Right forelimb (tissue), 1 donor: ENCODE data around the gene SIGLEC6.
A peak's percentile ranks its signal among the peaks of the same experiment; 100 is the strongest.
"Not testable (repeated sequence)": the region's sequence is repeated elsewhere in the genome, so short reads cannot be mapped to it uniquely, and the experiment has no call there.

Experiments
- DNase-seq: peaks from one replicate; pipeline ENCODE4 v3.0.0-alpha.2; 2018

The SIGLEC6 gene

DNA sequence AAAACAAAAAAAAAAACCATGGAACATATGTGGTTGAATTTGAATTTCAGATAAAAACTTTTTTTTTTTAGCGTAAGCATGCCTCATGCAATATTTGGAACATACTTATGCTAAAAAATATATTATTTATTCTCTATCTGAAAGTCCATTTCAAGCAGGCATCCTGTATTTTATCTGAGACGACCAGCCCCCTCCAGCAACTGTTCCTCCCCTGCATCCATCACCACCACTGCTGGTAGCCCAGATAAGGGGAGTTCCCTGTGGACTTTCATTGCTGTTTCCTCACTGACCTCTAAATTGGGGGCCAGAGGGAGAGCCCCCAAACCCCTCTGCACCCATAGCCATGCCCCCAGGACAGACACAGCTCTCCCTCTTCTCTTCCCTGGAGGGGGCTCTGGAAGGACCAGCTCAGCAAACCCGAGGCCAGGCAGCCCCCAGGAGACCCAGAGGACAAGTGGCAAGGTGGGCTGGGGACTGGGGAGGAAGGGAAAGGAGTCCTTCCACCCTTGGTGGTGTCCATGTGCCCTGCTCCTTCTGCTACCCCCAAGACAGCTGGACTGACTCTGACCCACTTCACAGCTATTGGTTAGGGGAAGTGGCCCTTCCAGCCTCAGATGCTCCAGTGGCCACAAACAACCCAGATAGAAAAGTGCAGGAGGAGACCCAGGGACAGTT is 23.3 kb downstream of the SIGLEC6 start:
- DNase-seq = no peak

GRCh38 chr19:51507640-51508058 is 23.8 kb downstream of the SIGLEC6 start:
- DNase-seq = no peak

GRCh38 chr19:51507192-51507591 is 24.3 kb downstream of the SIGLEC6 start:
- DNase-seq = no peak

GRCh38 chr19:51505904-51506303 is 25.6 kb downstream of the SIGLEC6 start:
- no peak for DNase-seq

DNA sequence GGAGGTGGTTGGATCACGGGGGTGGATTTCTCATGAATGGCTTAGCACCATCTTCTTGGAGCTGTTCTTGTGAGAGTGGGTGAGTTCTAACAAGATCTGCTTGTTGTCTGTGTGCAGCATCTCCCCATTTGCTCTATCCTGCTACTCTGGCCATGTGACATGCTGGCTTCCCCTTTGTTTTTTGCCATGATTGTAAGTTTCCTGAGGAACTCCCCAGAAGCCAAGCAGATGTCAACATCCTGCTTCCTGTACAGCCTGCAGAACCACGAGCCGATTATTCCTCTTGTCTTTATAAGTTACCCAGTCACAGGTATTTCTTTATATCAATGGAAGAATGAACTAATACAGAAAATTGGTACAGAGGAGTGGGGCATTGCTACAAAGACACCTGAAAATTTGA is 27.6 kb downstream of the SIGLEC6 start:
- DNase-seq = no peak

DNA sequence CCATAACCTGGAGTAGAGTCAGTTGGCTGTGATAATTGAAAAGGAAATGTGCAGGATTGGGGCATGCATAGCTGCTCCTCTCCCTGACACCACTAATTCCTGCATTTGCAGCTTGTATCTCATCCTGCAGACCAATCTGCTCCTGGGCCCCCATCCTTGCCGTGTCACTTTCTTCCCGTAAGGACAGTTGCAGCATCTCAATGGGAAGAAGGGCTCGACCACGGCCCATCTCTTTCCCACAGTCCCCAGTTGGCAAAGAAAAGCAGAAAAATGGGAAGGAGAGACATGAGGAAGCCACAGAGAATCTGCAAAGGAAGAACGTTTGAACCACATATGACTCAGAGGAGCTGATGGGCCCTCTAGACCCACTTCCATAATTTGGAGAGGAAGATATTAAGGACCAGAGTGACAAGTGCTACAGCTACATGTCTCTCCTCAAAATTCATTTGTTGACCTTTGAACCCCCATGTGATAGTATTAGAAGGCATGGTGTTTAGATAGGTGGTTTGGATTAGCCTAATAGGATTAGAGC is 28.1 kb downstream of the SIGLEC6 start:
- DNase-seq = no peak

DNA sequence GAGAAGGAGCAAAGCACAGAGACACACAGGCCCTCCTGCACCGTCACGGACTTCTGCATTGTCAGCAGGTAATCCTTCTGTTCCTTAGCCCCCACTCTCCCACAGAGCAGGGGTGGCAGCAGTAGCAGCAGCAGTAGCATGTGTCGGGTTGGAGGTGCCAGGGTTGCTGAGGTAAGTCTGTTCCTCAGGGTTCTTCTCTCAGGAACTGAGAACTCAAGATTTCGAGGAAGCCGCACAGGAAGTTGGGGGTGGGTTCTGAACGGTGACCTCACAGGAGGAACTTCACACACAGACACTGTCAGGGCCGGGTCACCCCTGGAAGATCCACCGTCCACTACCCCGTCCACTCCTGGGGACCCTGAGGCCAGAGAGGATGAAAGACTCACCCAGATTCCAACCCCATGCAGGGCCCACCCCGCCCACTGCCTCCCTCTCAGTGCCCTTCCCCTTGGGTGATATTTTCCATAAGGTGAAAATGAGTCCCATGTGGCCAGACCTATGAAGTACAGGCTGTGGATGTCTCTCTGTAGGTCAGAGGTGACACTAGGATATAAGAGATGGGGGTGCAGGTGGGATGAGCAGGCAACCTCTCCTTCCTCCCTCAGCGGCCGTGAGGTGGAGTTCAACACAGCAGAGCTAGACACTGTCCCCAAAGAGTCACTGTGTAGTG is 29.7 kb downstream of the SIGLEC6 start, which contains the start of gene SIGLEC12:
Gene SIGLEC12, minus strand, starts transcription at position 207 of the 670 bp plus-strand sequence. Its CDS starts 67 bp downstream, at position 140.
- no peak for DNase-seq

DNA sequence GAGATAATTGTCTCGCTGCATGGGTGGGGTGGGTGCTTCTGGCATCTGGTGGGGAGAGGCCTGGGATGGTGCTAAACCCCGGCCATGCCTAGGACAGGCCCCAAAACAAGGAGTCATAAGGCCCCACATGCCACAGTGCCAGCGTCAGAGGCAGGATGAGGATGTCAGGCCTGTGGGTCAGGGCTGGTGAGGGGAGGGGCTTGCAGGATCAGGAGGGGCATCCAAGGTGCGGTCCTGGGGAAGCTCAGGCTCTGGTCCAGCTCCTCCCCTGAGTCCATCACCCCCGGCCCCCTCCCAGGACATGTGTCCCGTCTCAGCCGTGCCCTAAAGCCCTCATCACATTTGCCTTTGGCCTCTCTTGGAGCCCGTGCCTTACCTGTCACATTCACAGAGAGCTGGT is 30.5 kb downstream of the SIGLEC6 start:
- DNase-seq = not testable (repeated sequence)

- DNase-seq = no peak
Observed at GRCh38 chr19:51497666-51498065, 33.8 kb downstream of the SIGLEC6 start.

DNA sequence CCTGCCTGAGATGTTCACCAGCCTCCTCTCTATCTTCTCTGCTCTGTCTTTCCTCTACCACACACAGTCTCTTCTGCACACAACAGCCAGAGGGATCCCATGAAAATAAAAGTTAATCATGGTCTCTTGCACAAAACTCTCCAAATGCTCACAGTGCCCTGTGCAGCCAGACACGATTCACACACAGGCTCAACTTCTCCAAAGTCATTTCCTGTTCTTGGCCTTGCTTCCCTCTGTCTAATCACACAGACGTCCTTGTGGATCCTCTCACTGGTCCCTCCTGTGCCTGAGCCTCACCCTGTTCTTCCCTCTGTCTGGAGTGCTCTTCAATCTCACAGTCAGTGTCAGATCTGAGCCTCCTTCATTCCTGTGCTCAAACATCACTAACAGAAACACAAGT is 37.7 kb downstream of the SIGLEC6 start:
- no peak for DNase-seq

GRCh38 chr19:51491586-51491985 is 39.9 kb downstream of the SIGLEC6 start:
- DNase-seq = no peak

GRCh38 chr19:51490676-51491075 is 40.8 kb downstream of the SIGLEC6 start:
- DNase-seq = no peak

DNA sequence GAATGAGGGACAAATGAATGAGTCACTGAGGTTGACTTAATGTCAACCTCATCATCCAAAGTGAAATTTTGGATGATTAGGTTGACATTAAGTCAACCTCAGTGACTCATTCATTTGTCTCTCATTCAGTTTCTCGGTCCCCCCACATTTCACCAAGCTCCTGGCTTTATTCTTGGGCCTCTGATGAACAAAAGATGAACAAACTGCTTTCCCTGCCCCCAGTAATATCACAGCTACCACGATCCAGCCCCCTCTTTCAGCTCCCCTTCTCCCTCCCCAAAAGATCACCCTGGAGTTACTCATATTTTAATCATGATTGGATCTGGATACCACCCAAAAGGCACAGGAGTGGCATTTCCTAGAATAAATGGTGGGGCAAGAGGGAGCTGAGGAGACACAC is 42.4 kb downstream of the SIGLEC6 start:
- DNase-seq = no peak

DNA sequence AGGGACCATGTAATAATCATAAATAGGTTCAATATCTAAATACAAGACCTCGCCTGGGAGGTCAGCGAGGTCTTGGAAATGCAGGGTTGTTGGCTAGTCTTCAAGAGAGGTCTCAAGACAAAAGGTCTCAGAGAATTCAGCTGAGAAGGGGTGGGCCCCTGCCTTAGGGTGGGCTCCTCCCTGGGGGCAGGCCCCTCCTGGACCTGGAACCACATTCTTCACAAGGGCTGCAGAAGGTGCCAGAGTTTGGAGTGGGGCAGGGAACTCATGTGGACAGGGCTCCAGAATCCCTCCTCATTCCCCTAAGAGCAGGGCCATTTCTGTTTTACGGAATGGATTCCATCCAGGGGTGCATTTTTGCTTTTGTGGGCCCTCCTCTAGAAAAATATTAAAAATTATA is 43.0 kb downstream of the SIGLEC6 start:
- no peak for DNase-seq

DNA sequence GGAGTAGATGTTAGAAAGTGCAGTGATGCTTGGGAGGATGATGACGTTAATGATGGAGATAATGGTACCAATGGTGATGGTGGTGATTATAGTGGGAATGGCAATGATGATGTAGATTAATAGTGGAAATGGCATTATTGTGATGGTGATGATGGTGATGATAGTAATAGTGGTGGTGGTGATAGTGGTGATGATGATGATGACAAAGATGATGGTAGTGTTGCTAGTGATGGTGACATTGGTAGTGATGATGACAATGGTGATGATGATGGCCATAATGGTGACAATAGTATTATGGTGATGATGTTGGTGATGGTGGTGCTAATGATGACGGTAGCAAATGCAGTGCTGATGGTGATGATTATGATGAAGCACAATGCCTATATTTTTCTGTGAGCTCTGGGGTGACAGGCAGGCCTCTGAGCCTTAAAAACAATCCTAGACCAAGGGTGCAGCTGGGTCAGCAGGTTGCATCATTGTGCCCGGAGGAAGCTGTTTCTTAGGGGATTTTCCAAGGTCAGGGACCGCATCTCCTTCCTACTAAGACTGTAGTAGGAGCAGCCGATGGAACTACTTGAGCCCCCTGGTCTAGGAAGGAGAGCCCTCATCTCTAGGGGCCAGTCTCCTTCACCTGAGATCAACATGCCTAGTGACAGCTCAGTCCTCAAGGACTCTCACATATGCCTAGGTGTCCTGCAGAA is 45.4 kb downstream of the SIGLEC6 start:
- DNase-seq = no peak

- no peak for DNase-seq
Observed at GRCh38 chr19:51480590-51480989, 50.9 kb downstream of the SIGLEC6 start.

DNA sequence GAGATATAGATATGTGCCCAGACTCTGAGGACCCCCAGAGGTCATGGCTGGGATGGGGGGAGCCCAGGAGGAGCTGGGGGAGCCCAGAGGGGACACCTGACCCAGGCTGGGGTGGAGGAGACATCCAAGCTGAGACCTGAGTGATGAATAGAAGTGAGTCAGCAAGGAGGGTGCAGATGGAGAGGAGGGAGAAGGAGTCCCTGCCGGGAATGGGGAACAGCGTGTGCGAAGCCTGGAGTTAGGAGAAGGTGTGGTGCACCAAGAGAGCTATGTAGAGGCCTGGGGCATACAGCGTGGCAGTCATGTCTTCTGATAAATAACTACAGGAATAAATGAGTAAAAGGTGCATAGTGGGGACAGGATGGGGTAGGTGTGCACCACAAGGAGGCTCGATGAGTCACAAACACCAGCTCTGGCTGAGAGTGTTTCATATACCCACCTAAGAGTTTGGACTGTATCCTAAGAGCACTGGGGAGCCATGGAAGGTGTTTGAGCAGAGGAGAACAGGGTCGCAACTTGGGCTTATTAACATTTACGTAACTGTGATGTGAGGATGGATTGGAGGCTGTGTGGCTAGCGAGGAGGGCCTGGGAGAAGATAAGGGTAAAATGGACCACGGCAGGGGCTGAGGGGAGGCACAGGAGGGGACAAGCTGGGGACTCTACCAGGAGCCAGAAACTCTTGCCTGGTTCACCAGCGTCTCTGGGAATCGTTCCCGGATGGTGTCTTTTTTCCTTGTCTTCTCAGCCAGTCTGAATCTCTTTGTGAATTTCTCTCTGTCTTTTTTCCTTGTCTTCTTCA is 51.7 kb downstream of the SIGLEC6 start:
- DNase-seq = no peak

DNA sequence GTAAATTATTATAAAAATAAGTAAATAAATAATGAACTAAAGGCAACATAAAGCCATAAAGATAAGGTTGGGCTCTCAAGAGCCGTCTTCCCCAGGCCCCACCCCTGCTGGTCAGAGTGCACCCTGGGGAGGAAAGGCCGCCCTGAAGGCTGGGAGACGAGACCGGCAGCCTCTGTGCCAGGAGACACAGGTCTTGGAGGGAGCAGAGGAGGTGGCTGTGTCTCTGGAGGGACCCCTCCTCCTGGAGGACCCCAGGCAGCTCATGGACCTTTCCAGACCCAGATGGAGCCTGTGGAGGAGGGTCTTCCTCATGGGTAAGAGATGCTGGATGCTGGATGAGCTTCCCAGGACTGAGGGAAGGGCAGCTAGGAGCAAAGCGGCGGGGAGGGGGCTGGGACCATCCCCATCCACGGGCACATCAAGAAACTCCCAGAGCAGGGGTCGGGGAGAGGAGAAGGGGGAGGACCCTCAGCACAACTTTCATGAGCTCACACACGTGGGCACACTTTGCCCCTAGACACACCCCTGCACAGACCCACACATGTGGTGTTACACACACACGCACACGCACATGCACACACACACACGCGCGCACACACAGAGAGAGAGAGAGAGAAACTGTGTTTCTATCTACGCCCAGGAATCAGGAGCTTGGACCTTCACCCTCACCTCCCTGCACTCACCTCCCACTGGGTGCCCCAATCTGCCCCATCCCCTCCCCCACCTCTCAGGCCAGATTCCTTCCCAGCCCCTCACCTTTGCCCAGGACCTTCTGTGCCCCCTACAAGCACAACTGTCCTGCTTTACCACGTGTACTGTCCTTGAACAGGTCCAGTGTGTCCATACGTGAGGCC is 52.9 kb downstream of the SIGLEC6 start, which contains the start of gene CEACAM18:
Gene CEACAM18, plus strand, starts transcription at position 159 of the 854 bp plus-strand sequence.
- no peak for DNase-seq

GRCh38 chr19:51477344-51477743 is 54.1 kb downstream of the SIGLEC6 start:
- no peak for DNase-seq

DNA sequence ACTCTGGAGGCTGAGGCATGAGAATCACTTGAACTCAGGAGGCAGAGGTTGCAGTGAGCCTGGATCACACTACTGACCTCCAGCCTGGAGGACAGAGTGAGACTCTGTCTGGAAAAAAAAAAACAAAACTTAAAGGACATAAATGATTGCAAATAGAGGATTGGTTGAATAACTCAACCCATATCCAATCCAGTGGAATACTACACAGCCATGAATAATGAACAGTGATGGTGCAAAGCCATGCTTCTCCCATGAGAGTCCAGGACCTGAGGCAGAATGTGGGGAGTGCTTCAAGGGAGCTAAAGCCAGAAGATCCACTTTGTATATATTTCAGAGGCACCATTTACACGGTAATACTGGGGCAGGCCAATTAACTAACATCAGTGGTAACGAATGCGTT is 55.3 kb downstream of the SIGLEC6 start:
- DNase-seq = no peak

GRCh38 chr19:51473009-51473707 is 58.3 kb downstream of the SIGLEC6 start:
- DNase-seq = peak; percentile 79
